Stimulated activated CD4-positive, alpha-beta T cell treated with anti-CD3 and anti-CD28 coated beads, Interleukin-15, amount 100 ng/mL, for 48 hours (primary cell): ENCODE results near the gene MYCBPAP.

Experiments used
- DNase-seq, 2 donors: peaks; one replicate each; pipeline ENCODE4 v3.0.0-alpha.2; 2020; ENCODE audit warnings: low read depth in 2 of 2

The MYCBPAP gene

GRCh38 chr17:50487213-50488096 lies 20.8 kb upstream of the MYCBPAP start:
- no peak for DNase-seq

- no peak for DNase-seq
These were observed 19.4 kb upstream of the MYCBPAP start for GRCh38 chr17:50488880-50489279.

- DNase-seq, result no peak
These were observed 16.7 kb upstream of the MYCBPAP start for GRCh38 chr17:50491505-50491904.

GRCh38 chr17:50492214-50492613 lies 16.0 kb upstream of the MYCBPAP start:
- no peak for DNase-seq

GRCh38 chr17:50493744-50494143 lies 14.5 kb upstream of the MYCBPAP start:
- no peak for DNase-seq

- DNase-seq, result no peak
These were observed 12.9 kb upstream of the MYCBPAP start for GRCh38 chr17:50495217-50495823.

GRCh38 chr17:50495918-50496317 lies 12.3 kb upstream of the MYCBPAP start:
- DNase-seq, result no peak

- DNase-seq, result no peak
These were observed 10.0 kb upstream of the MYCBPAP start for GRCh38 chr17:50498021-50498874.

- DNase-seq, result no peak
These were observed 9.0 kb upstream of the MYCBPAP start for GRCh38 chr17:50499270-50499669.

GRCh38 chr17:50499721-50500120 lies 8.5 kb upstream of the MYCBPAP start:
- DNase-seq, result no peak

GRCh38 chr17:50501054-50501453 lies 7.2 kb upstream of the MYCBPAP start:
- no peak for DNase-seq

GRCh38 chr17:50502301-50502990 lies 5.8 kb upstream of the MYCBPAP start:
- DNase-seq, result no peak

- DNase-seq, result no peak
These were observed 2.6 kb upstream of the MYCBPAP start for GRCh38 chr17:50505591-50506130.

- no peak for DNase-seq
These were observed 1.9 kb upstream of the MYCBPAP start for GRCh38 chr17:50506298-50506697.

- no peak for DNase-seq
These were observed 578 bp downstream of the MYCBPAP start for GRCh38 chr17:50508573-50509460.

GRCh38 chr17:50511058-50511457 lies 2.8 kb downstream of the MYCBPAP start:
- peak; percentile 31 to 36 for DNase-seq

GRCh38 chr17:50513495-50513894 lies 5.3 kb downstream of the MYCBPAP start:
- DNase-seq, result no peak

- no peak for DNase-seq
These were observed 6.1 kb downstream of the MYCBPAP start for GRCh38 chr17:50514388-50514787.

- no peak for DNase-seq
These were observed 6.9 kb downstream of the MYCBPAP start for GRCh38 chr17:50514936-50515702.

- no peak for DNase-seq
These were observed 8.8 kb downstream of the MYCBPAP start for GRCh38 chr17:50517011-50517410.
